ENCODE results near the gene PECR. TPM values are rescaled to one million over a fixed set of nuclear protein-coding genes. Genes with fewer than 3 reads are reported as not detected.

Gene PECR
- total and polyA plus RNA-seq, 2 of the 13 experiments (the other 11 are each of a cell fraction or from before 2014, with no cell fraction given) = 151 to 153 TPM

- peak; percentile 58 for TF ChIP-seq KDM3A (CRISPR knock-in tag; IDR thresholded peaks at IDR 0.05; ENCODE audit: low read depth)
- no peak; the same call in 1 of the 2 replicates for TF ChIP-seq TCF7 (IDR thresholded peaks at IDR 0.05; ENCODE audit: low read depth)
- peak; percentile 90 for TF ChIP-seq ZNF275 (CRISPR knock-in tag; IDR thresholded peaks at IDR 0.05; ENCODE audit: borderline replicate concordance)
- TF ChIP-seq CAMTA2 (CRISPR knock-in tag; IDR thresholded peaks at IDR 0.05; ENCODE audit: borderline replicate concordance) = peak; percentile 96
- TF ChIP-seq, protein P1, sequence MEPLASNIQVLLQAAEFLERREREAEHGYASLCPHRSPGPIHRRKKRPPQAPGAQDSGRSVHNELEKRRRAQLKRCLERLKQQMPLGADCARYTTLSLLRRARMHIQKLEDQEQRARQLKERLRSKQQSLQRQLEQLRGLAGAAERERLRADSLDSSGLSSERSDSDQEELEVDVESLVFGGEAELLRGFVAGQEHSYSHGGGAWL (CRISPR knock-in tag; IDR thresholded peaks at IDR 0.05) = peak; percentile 87; the same call in 1 of the 2 replicates
- TF ChIP-seq MED13 (CRISPR knock-in tag; IDR thresholded peaks at IDR 0.05) = peak; percentile 62; the same call in 1 of the 2 replicates
- peak; percentile 85; the same call in 1 of the 2 replicates for TF ChIP-seq ZNF276 (CRISPR knock-in tag; IDR thresholded peaks at IDR 0.05; ENCODE audit: low read depth)
- peak; percentile 96; the same call in 1 of the 2 replicates for TF ChIP-seq ZNF33B (CRISPR knock-in tag; IDR thresholded peaks at IDR 0.05)
- peak; percentile 72 for TF ChIP-seq SP4 (CRISPR knock-in tag; IDR thresholded peaks at IDR 0.05)
- peak; percentile 99 for TF ChIP-seq BRD4 (CRISPR knock-in tag; IDR thresholded peaks at IDR 0.05)
- TF ChIP-seq SP2 (CRISPR knock-in tag; IDR thresholded peaks at IDR 0.05) = peak; percentile 67
- TF ChIP-seq HOXD1 (CRISPR knock-in tag; IDR thresholded peaks at IDR 0.05) = peak; percentile 85; the same call in 1 of the 2 replicates
- peak; percentile 34 for TF ChIP-seq AGO1 (IDR thresholded peaks at IDR 0.05; ENCODE audit: low read depth, low read length, poor library complexity, severe bottlenecking)
- no peak; the same call in 1 of the 2 replicates for TF ChIP-seq RCOR2 (CRISPR knock-in tag; IDR thresholded peaks at IDR 0.05)
- TF ChIP-seq, protein P2, sequence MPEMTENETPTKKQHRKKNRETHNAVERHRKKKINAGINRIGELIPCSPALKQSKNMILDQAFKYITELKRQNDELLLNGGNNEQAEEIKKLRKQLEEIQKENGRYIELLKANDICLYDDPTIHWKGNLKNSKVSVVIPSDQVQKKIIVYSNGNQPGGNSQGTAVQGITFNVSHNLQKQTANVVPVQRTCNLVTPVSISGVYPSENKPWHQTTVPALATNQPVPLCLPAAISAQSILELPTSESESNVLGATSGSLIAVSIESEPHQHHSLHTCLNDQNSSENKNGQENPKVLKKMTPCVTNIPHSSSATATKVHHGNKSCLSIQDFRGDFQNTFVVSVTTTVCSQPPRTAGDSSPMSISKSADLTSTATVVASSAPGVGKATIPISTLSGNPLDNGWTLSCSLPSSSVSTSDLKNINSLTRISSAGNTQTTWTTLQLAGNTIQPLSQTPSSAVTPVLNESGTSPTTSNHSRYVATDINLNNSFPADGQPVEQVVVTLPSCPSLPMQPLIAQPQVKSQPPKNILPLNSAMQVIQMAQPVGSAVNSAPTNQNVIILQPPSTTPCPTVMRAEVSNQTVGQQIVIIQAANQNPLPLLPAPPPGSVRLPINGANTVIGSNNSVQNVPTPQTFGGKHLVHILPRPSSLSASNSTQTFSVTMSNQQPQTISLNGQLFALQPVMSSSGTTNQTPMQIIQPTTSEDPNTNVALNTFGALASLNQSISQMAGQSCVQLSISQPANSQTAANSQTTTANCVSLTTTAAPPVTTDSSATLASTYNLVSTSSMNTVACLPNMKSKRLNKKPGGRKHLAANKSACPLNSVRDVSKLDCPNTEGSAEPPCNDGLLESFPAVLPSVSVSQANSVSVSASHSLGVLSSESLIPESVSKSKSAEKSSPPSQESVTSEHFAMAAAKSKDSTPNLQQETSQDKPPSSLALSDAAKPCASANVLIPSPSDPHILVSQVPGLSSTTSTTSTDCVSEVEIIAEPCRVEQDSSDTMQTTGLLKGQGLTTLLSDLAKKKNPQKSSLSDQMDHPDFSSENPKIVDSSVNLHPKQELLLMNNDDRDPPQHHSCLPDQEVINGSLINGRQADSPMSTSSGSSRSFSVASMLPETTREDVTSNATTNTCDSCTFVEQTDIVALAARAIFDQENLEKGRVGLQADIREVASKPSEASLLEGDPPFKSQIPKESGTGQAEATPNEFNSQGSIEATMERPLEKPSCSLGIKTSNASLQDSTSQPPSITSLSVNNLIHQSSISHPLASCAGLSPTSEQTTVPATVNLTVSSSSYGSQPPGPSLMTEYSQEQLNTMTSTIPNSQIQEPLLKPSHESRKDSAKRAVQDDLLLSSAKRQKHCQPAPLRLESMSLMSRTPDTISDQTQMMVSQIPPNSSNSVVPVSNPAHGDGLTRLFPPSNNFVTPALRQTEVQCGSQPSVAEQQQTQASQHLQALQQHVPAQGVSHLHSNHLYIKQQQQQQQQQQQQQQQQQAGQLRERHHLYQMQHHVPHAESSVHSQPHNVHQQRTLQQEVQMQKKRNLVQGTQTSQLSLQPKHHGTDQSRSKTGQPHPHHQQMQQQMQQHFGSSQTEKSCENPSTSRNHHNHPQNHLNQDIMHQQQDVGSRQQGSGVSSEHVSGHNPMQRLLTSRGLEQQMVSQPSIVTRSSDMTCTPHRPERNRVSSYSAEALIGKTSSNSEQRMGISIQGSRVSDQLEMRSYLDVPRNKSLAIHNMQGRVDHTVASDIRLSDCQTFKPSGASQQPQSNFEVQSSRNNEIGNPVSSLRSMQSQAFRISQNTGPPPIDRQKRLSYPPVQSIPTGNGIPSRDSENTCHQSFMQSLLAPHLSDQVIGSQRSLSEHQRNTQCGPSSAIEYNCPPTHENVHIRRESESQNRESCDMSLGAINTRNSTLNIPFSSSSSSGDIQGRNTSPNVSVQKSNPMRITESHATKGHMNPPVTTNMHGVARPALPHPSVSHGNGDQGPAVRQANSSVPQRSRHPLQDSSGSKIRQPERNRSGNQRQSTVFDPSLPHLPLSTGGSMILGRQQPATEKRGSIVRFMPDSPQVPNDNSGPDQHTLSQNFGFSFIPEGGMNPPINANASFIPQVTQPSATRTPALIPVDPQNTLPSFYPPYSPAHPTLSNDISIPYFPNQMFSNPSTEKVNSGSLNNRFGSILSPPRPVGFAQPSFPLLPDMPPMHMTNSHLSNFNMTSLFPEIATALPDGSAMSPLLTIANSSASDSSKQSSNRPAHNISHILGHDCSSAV (CRISPR knock-in tag; IDR thresholded peaks at IDR 0.05; ENCODE audit: borderline replicate concordance) = peak; percentile 95
- TF ChIP-seq, protein P3, sequence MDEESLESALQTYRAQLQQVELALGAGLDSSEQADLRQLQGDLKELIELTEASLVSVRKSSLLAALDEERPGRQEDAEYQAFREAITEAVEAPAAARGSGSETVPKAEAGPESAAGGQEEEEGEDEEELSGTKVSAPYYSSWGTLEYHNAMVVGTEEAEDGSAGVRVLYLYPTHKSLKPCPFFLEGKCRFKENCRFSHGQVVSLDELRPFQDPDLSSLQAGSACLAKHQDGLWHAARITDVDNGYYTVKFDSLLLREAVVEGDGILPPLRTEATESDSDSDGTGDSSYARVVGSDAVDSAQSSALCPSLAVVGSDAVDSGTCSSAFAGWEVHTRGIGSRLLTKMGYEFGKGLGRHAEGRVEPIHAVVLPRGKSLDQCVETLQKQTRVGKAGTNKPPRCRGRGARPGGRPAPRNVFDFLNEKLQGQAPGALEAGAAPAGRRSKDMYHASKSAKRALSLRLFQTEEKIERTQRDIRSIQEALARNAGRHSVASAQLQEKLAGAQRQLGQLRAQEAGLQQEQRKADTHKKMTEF (CRISPR knock-in tag; IDR thresholded peaks at IDR 0.05) = peak; percentile 89; the same call in 1 of the 2 replicates
Measured at GRCh38 chr2:216081487-216082116, at the start of gene PECR, which contains the start of gene TMEM169 (continued).
